Measurements from ENCODE around the gene C11orf42.
"Not testable (repeated sequence)": the region's sequence is repeated elsewhere in the genome, so short reads cannot be mapped to it uniquely, and the experiment has no call there.

C11orf42 gene

GRCh38 chr11:6223854-6224253, 18.5 kb downstream of the C11orf42 start:
- DNase-seq: no peak

- no peak for DNase-seq
Observed at GRCh38 chr11:6224421-6224820, 19.1 kb downstream of the C11orf42 start.

- DNase-seq: no peak
Observed at GRCh38 chr11:6225024-6225423, 19.7 kb downstream of the C11orf42 start.

GRCh38 chr11:6225896-6226295, 20.5 kb downstream of the C11orf42 start:
- no peak for DNase-seq

GRCh38 chr11:6228520-6228919, 23.2 kb downstream of the C11orf42 start:
- DNase-seq: no peak

- no peak for DNase-seq
Observed at GRCh38 chr11:6229911-6230310, 24.6 kb downstream of the C11orf42 start.

GRCh38 chr11:6232899-6233298, 27.5 kb downstream of the C11orf42 start:
- DNase-seq: no peak

GRCh38 chr11:6233984-6234386, 28.6 kb downstream of the C11orf42 start:
- no peak for DNase-seq

GRCh38 chr11:6234387-6235107, 29.2 kb downstream of the C11orf42 start, which contains the start of gene FHIP1B:
TSS of gene FHIP1B (minus strand) at chr11:6234636. CDS start at chr11:6224516, 10,120 bp downstream.
- peak; percentile 100 for DNase-seq

- no peak for DNase-seq
Observed at GRCh38 chr11:6237266-6237665, 31.9 kb downstream of the C11orf42 start.

- DNase-seq: no peak
Observed at GRCh38 chr11:6237761-6238302, 32.5 kb downstream of the C11orf42 start.

GRCh38 chr11:6238902-6239301, 33.5 kb downstream of the C11orf42 start, which contains the start of gene CNGA4:
TSS of gene CNGA4 (plus strand) at chr11:6239089. CDS start at chr11:6239207, 118 bp downstream.
- DNase-seq: no peak

- DNase-seq: no peak
Observed at GRCh38 chr11:6240139-6240538, 34.8 kb downstream of the C11orf42 start.

- no peak for DNase-seq
Observed at GRCh38 chr11:6240781-6241180, 35.4 kb downstream of the C11orf42 start.

- no peak for DNase-seq
Observed at GRCh38 chr11:6241316-6241715, 36.0 kb downstream of the C11orf42 start.

- DNase-seq: no peak
Observed at GRCh38 chr11:6245536-6245935, 40.2 kb downstream of the C11orf42 start.

GRCh38 chr11:6248248-6248647, 42.9 kb downstream of the C11orf42 start:
- no peak for DNase-seq

GRCh38 chr11:6248897-6249296, 43.5 kb downstream of the C11orf42 start:
- not testable (repeated sequence) for DNase-seq

- DNase-seq: no peak
Observed at GRCh38 chr11:6249770-6250555, 44.6 kb downstream of the C11orf42 start.

GRCh38 chr11:6251120-6251733, 45.9 kb downstream of the C11orf42 start:
- peak; percentile 42 for DNase-seq

GRCh38 chr11:6251990-6252473, 46.7 kb downstream of the C11orf42 start:
- no peak for DNase-seq

- DNase-seq: no peak
Observed at GRCh38 chr11:6253197-6253596, 47.8 kb downstream of the C11orf42 start.

GRCh38 chr11:6258141-6258540, 52.8 kb downstream of the C11orf42 start:
- DNase-seq: no peak
